HG03439 (cell line): Measurements from ENCODE around the gene PTPRD.

Experiments
- ATAC-seq: cut with Tn5 transposase; IDR thresholded peaks from one replicate; pipeline ENCODE4 v1.9.1; 2021; ENCODE audit warnings: mild to moderate bottlenecking, moderate library complexity; ENCODE audit not compliant: unreplicated experiment

Gene PTPRD

DNA sequence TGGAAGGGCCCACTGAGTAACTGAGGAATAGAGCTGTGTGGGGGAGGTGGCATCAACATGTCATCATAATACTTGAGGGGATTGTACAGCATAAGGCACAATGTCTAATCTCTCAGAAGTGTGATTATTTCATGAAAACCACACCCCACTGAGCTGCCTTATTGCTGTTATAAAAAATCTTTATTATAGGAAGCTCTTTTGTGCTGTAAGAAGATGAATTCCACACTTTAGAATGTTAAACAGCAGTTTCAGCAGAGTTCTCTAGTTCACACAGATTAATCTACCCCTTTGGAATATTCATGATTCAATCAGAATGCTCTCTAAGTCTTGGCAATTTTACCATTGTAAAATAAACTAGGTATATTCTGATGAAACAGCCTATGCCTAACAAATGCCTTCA, 1389.6 kb downstream of the PTPRD start:
- no peak for ATAC-seq

DNA sequence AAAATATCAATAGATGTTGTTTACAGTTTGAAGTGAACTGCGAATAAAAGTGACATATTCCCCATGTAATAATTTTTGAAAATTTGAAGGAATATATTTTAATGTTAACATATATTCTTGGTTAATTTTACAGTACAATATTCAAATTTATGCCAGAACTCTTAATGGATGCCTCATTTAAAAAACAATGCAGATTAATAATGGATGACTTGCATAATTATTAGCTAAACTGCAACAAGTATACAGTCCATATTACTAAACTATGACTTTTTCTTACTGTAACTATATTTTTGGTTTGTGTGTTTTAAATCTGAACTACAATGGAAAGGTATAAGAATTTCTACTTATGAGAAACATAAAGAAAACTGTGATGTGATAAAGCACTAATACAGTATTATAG, 1390.1 kb downstream of the PTPRD start:
- ATAC-seq, result no peak

DNA sequence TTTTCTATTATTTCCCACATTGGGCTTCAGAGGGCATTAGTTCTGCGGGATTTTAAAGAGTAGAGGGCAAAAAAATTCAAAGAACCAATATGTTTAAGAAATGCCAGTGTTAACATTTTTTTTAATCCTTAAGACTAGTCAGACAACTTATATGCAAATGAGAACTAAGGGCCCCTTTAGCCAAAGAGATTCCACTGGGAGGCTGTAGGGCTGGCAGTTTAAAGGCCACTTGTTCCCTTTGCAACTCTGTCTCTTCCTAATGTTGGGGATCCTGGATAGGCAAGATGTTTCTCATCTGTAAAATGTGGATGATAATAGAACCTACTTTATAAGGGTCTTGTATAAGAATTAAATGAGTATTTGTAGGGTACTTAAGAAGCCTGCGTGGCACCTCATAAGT, 1395.9 kb downstream of the PTPRD start:
- no peak for ATAC-seq

DNA sequence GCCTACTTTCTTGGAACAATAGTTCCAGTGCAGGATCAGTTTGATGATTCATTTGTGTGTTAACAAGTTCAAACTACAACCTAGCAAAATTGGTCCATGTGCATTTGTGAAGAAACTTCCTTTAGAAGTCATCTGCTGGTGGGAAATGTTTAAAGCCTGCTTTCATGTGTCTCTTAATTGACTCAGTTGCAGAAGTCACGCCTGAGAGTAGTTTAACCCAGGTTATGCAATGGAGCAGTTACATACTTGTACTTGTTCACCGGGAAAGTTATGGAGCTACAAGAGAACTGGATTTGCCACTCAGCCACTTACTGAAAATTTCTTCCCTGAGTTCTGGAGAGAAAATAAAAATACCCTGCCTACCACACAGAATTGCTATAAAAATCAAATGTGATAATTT, 1397.8 kb downstream of the PTPRD start:
- no peak for ATAC-seq

DNA sequence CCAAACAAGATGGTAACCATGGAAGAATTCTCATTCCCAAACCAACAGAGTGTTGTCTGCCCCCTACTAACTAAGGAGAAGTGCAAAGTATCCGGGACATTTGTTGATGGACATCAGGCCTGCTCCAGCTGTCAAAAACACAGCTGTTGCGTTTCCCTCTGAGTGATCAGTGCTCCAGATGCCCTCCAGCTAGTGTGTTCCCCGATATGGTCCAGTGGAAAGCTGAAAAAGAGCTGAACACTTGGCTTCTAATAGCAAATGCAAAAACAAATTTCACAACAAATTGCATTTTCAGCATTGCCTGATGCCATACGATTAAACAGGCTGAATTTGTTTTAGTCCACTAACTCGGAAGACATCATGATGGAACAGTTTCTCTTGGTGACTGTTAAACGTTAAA, 1398.7 kb downstream of the PTPRD start:
- ATAC-seq, result no peak

DNA sequence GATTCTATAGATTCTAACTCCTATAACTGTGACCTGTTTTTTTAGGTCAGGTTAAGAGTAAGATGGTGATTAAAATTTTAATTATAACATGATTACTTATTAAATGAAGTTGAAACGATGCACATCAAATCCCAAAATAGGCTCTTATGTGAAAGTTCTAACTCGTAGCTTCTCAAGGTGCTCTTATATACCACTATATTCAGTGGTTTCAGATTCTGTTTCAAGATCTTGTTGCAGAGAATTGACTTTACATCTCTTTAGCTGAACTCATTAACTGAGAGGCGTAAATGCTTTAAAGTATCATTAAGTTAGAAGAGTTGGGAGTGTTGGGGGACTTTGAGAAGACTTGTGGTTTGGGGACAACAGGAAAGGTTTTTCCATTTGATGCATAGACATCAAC, 1399.8 kb downstream of the PTPRD start:
- no peak for ATAC-seq

DNA sequence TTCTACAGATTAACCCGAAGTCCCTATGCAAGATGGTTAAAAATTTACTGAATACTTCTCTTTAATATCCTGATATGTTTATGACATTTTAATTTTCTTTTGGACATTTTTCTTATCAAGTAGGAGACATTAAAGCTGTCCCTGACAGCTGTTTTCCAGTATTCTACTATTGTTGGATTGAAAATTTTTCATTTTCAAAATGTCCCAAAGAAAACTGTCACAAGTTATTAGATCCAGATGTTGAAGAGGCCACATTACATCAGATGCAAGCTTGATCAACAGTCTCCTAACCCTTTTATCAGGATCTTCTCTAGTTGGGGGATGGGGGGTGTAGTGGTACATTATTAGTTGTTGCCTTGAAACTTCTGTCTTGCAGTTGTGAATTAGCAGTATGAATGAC, 1410.5 kb downstream of the PTPRD start:
- ATAC-seq, result no peak

DNA sequence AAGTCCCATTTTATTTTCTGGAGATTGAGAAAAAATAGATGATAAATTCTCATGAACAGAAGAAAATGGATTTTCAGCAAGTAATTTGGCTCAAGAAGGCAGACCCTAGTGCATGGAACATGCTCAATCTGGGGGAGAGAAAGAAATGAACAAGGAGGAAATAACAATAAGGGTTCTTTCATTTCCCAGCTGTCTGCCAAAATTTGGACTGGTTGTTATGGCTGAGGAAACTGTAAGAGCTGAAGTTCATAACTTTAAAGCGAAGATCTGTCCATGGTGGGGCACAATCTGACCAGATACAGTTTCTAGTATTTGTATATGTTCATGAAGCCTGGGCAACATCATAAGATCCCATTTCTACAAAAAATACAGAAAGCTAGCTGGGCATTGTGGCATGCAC, 1426.7 kb downstream of the PTPRD start:
- no peak for ATAC-seq

DNA sequence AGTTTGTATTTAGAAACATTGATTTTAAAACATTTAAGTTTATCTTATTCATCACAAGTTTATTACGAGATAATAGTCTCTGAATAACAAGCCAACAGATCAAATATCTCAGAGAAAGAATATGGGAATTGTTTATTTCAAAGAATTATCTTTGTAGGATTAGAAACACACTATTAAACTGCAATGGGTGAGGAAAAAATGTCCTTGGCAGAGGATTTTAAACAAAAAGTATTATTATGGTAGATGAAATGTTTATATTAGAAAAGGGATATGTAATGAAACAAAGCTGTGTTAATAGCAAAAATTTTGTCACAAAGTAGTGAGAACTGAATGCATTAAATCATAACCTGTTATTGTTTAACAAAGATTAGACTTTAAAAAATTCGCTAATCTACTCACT, 1430.4 kb downstream of the PTPRD start:
- no peak for ATAC-seq

DNA sequence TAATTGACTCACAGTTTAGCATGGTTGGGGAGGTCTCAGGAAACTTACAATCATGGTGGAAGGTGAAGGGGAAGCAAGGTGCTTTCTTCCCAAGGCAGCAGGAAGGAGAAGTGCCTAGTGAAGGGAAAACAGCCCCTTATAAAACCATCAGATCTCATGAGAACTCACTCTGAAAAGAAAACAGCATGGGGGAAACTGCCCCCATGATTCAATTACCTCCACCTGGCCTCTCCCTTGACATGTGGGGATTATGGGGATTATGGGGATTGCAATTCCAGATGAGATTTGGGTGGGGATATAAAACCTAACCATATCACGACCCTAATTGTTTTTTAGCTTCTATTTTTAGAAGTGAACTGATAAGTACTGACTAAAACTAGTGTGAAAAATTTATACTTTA, 1435.7 kb downstream of the PTPRD start:
- ATAC-seq, result no peak

DNA sequence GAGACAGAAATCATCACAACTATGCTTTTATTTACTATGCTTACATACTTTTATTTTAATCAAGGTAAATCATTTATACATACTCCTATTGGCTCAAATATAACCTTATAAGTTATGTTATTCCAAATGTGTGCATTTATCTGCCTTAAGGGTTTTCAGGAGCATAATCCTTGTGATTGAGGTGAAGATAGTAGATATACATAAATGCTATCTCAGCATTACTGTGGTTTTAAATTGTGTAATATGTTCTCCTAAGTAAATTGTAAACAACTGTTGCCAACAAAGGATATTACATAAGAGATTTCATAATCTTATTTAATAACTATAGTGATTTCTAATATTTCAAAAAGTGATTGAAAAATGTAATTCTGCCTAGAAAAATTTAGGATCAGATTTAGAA, 1438.4 kb downstream of the PTPRD start:
- no peak for ATAC-seq

DNA sequence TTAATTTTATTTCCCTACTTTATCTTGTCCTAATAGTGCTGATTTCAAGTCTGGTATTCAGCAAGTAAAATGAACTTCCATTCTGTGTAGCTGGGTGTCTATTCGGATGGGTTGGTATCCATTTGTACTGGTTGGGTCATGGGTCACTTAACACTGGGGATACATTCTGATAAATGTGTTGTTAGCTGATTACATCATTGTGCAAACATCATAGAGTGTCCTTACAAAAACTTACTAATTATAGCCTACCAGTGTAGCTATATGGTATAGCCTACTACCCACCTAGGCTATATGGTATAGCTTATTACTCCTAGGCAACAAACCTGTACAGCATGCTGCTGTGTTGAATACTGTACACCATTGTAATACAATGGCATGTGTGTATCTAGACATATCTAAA, 1439.5 kb downstream of the PTPRD start:
- no peak for ATAC-seq

DNA sequence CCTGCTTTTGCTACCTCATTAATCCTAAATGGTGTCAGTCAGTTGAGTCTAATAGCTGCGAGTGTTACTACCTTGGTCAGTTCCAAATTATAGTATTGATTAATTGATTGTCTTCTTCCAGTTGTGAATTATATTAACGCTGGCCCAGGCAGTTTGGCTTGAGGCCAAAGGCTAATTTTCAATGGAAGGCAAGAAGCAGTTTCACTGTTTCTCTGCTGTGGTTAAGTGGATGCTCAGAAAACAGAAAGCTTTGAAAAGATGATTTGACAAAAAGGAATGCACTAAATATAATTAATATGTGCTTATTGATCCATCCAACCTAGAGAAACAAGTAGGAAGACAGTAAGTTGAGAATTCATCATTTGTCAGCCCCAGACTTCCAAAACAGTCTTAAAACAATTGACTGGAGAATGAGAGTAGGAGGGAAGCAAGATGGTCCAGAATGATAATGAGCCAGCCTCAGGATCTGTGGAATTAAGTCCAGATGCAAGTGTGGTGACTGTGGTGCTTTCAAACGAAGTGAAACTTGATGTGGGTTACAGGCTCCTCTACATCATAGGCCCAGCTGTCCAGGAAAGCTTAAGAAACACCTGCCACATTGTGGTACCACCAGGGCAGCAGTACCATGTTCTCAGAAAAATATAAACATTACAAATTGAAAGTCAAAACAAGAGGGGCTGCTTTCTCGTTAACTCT, 1442.2 kb downstream of the PTPRD start:
- ATAC-seq, result no peak

DNA sequence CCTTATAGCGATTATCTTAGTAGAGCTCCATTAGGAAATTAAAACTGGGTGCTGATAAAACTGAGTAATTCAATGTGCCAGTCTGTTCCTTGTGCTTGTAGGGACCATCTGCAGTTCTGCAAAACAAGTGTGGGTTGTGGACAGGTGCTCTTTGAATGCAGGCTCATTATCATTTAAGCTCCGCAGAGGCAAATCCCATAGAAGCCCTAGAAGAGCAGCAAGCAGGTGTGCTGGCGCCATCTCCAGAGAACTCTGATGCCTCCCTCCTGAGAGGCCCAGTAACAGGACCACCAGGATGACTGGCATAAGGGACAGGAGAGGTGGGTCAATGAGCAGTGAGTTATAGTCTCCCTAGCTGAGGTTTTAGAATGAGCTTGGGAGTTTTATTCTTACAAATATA, 1470.8 kb downstream of the PTPRD start:
- no peak for ATAC-seq

DNA sequence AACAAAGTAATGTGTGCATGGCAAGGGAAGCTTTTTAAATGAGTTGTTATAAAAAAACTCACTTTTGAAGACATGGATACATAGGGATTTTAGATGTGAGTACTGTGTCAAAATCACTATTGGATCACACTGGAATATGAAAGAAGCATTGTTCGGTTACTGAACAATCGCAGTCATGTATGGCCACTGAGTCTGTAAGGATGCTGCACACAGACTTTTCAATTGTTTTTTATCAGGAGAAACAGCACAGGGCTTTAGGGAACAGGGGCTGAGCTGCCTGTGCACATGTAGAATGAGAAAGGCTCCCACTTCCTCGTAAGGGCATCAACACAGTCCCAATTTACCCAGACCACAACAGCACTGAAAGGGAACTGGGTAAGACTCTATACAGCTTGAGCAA, 1479.3 kb downstream of the PTPRD start:
- ATAC-seq, result no peak

DNA sequence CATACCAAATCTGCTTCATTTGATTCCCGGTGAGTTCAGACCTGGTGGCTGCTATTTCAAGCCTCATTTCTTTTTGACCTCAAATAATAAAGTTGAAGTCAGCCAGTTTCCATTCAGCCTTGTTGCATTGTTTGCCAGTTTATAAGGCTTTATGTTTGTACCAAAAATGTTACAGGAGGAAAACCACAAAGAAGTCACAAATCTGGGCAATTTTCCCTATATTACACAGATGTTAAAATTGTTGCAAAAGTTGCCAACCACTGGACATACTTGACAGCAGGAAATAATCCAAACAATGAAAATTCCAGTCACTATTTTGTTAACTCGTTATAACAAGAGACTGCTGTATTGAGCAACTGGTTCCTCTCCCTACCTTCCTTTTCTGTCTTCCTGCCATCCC, 1488.2 kb downstream of the PTPRD start:
- no peak for ATAC-seq

DNA sequence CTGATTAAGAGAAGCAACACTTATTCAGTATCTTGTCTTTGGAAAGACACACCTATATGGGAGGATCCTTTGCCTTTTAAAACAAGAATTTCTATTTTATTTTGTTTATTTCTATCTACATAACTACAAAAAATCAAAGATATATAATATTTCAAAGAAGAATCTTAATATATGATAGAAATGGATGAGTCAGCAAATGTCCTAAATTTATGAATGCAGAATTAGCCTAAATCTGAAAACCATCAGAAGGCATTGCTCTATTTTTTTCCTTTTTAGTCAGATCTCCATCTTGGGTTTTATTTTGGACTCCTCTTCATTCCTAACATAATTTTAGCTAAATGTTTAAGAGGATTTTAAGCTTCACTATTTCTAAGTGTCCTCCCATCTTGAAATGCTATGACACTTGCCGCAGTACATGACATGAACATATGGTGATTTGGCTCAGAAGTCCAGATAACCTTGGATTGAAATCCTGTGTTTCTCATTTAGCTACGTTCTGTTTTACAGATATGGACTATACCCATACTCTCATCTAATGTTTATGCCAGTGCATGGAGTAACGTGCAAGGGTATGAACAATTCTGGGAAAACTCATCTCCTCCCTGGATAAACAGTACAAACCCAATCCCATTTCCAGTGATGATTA, 1490.4 kb downstream of the PTPRD start:
- ATAC-seq, result no peak

DNA sequence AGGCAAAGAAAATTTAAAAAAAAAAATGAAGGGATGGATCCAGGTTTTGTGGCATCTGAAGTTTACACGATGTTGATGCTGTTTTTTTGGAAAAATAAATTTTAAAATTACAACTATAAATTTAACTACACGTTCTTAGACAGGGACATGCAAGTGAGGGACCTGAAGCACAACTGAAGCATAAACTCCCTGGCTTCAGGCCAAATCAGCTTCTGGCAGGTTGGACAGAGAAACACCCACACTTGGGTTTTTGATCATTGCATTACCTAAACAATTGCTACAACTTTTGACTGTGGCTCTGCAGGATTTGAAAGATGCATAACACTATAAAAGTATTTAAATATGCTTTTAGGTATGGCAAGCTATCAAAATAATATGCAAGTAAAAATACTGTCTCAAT, 1494.9 kb downstream of the PTPRD start:
- no peak for ATAC-seq

DNA sequence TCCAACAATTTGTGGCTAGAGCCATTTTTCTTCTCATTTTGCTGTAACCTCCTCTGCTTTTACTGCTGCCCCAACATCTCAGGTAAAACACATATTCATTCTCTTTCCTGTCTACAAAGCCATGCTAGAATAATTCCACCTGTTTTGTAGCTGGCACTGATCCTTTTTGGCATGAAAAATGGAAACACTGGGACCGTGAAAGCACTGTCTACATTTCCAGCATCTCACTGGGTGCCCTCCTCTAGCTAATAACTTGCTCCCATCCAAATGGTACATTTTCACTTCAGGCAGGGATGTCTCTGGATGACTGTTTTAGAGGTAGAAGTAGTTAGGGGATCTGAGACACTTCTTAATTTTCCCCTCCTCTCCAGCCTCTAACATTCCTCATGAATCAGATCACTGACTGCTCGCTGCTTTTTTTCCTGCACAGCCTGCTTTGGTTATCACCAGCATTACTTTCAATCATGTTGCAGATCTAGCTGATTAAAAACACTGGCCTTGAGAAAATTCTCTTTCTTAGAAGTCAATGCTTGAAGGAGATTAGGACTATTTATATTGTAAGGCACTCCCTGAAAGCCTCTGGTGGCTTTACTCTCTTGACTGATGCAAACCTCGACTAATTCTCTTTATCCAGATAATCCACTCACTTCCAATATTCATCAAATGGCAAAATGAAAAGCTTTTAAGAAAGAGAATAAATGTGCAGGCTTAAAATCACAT, 1500.6 kb downstream of the PTPRD start:
- ATAC-seq, result no peak

DNA sequence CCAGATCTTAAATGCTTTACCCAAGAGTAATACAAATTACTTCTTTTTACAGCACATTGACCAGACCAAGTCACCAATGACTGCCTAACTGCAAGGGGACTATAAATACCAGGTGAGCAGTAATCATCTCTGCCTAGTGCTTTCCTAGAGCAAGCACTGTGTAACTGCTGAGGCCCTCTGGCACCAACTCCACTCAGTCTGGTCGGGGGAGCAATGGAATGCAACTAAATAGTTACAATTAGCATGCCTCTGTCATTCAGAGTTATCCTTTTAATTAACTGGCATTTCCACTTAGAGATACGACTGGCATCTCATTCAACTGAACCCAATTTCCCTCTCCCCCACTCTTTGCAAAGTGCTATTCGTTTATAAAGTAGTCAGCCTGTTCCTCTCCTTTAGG, 1504.2 kb downstream of the PTPRD start:
- no peak for ATAC-seq

DNA sequence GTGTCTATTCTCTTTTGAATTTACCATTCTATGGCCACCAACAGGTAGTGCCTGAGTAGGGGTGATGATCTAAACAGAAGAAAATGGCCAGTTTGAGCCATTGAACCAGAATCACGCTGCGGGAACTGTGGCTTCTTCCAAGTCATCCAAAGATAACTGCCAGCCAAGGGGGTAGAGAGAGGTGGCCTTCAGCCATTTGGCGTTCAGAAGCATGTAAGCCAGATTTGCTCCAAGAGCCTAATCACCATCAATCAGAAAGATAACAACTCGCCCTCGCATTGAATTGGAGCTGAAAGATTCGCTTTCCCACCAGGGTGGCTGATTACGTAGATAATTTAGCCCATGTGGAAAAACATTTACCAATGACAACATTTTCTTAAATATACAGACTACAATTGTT, 1510.5 kb downstream of the PTPRD start:
- no peak for ATAC-seq

DNA sequence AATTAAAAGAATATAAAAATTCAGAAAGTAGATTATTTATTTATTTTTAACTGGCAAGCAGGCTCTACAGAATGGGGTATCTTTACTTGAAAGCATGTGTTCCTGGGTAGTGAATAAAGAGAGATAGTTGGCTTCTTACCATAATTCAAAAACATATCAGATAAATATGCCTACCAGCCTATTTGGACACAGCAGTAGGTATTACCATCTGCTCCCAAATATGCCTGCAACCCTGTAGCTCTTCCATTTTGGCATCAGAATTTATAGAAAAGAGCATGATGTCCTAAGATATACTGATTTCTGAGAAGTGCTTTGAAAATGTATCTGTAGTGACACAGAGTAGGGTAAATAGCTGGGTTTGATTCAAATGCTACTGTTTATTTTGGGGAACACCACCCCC, 1512.7 kb downstream of the PTPRD start:
- no peak for ATAC-seq
